Measurements from ENCODE around the gene AP3D1. TPM values are rescaled to one million over a fixed set of nuclear protein-coding genes. Genes with fewer than 3 reads are reported as not detected.

AP3D1 gene
- total RNA-seq, 1 donor from 2014 or later = 64.3 TPM

- DNase-seq = no peak
Measured at GRCh38 chr19:2126879-2127518, 24.4 kb downstream of the AP3D1 start.

GRCh38 chr19:2123682-2124387, 27.5 kb downstream of the AP3D1 start:
- no peak for DNase-seq

- DNase-seq = no peak
Measured at GRCh38 chr19:2122982-2123381, 28.4 kb downstream of the AP3D1 start.

GRCh38 chr19:2122251-2122650, 29.1 kb downstream of the AP3D1 start:
- DNase-seq = no peak

- DNase-seq = no peak
Measured at GRCh38 chr19:2121416-2122051, 29.8 kb downstream of the AP3D1 start.

GRCh38 chr19:2120821-2121220, 30.5 kb downstream of the AP3D1 start:
- DNase-seq = no peak

GRCh38 chr19:2119921-2120785, 31.2 kb downstream of the AP3D1 start:
- no peak for DNase-seq

GRCh38 chr19:2118438-2118837, 32.9 kb downstream of the AP3D1 start:
- DNase-seq = no peak

GRCh38 chr19:2117215-2117960, 34.0 kb downstream of the AP3D1 start:
- no peak for DNase-seq

GRCh38 chr19:2116507-2116906, 34.9 kb downstream of the AP3D1 start:
- DNase-seq = no peak

- no peak for DNase-seq
Measured at GRCh38 chr19:2115911-2116426, 35.4 kb downstream of the AP3D1 start.

- DNase-seq = no peak
Measured at GRCh38 chr19:2115324-2115723, 36.0 kb downstream of the AP3D1 start.

- no peak for DNase-seq
Measured at GRCh38 chr19:2114821-2115220, 36.5 kb downstream of the AP3D1 start.

- DNase-seq = no peak
Measured at GRCh38 chr19:2114218-2114617, 37.1 kb downstream of the AP3D1 start.

- DNase-seq = no peak
Measured at GRCh38 chr19:2113439-2114211, 37.7 kb downstream of the AP3D1 start.

- no peak for DNase-seq
Measured at GRCh38 chr19:2112516-2113320, 38.6 kb downstream of the AP3D1 start.

- no peak for DNase-seq
Measured at GRCh38 chr19:2111886-2112285, 39.5 kb downstream of the AP3D1 start.

GRCh38 chr19:2111425-2111824, 39.9 kb downstream of the AP3D1 start:
- DNase-seq = no peak

- no peak for DNase-seq
Measured at GRCh38 chr19:2110822-2111221, 40.5 kb downstream of the AP3D1 start.
